Measurements from ENCODE around the gene SCO1.
"Not testable (repeated sequence)": the region's sequence is repeated elsewhere in the genome, so short reads cannot be mapped to it uniquely, and the experiment has no call there.

SCO1 gene

GRCh38 chr17:10735821-10736220 is 38.5 kb upstream of the SCO1 start:
- Histone ChIP-seq H3K36me3 (replicated peaks) (no peaks in the 10 kb centered on the region), H3K4me3 (ENCODE audit: low read depth, low read length) (no peak overlapping the region), H3K27me3 (replicated peaks) (no peaks in the 10 kb centered on the region), H3K27ac (no peak overlapping the region)
- no peak for TF ChIP-seq CTCF (IDR thresholded peaks at IDR 0.05; ENCODE audit: low read depth, low read length, missing control alignments)
- in situ Hi-C loops (cut with HindIII; ENCODE audit: low pct_ligation_motif_present, low sequenced_read_pairs): loop anchor here (25.0 kb wide), 1 partner anchor 1251 kb away; the partner anchor contains the start of gene ZNF18
- no peak for DNase-seq

GRCh38 chr17:10735251-10735650 is 37.9 kb upstream of the SCO1 start:
- in situ Hi-C loops (cut with HindIII; ENCODE audit: low pct_ligation_motif_present, low sequenced_read_pairs): loop anchor here (25.0 kb wide), 1 partner anchor 1252 kb away; the partner anchor contains the start of gene ZNF18
- Histone ChIP-seq H3K27me3 (replicated peaks) (no peaks in the 10 kb centered on the region), H3K36me3 (replicated peaks) (no peaks in the 10 kb centered on the region), H3K27ac (no peak overlapping the region), H3K4me3 (ENCODE audit: low read depth, low read length) (no peak overlapping the region)
- TF ChIP-seq CTCF (IDR thresholded peaks at IDR 0.05; ENCODE audit: low read depth, low read length, missing control alignments): no peak
- DNase-seq: no peak

- TF ChIP-seq CTCF (IDR thresholded peaks at IDR 0.05; ENCODE audit: low read depth, low read length, missing control alignments): no peak
- Histone ChIP-seq H3K27me3 (replicated peaks) (no peaks in the 10 kb centered on the region), H3K36me3 (replicated peaks) (no peaks in the 10 kb centered on the region), H3K4me3 (ENCODE audit: low read depth, low read length) (no peak overlapping the region), H3K27ac (no peak overlapping the region)
- in situ Hi-C loops (cut with HindIII; ENCODE audit: low pct_ligation_motif_present, low sequenced_read_pairs): loop anchor here (25.0 kb wide), 1 partner anchor 1254 kb away; the partner anchor contains the start of gene ZNF18
- DNase-seq: no peak
Observed at GRCh38 chr17:10733666-10734065, 36.3 kb upstream of the SCO1 start.

- not testable (repeated sequence) for H3K27ac ChIP-seq; DNase-seq; H3K36me3 ChIP-seq (replicated peaks); H3K4me3 ChIP-seq (ENCODE audit: low read depth, low read length); H3K27me3 ChIP-seq (replicated peaks)
- in situ Hi-C loops (cut with HindIII; ENCODE audit: low pct_ligation_motif_present, low sequenced_read_pairs): loop anchor here (25.0 kb wide), 1 partner anchor 1255 kb away; the partner anchor contains the start of gene ZNF18
Observed at GRCh38 chr17:10732121-10732520, 34.8 kb upstream of the SCO1 start.

- no peak overlapping the region for H3K27ac ChIP-seq
- no peak for TF ChIP-seq CTCF (IDR thresholded peaks at IDR 0.05; ENCODE audit: low read depth, low read length, missing control alignments)
Observed at GRCh38 chr17:10731408-10731879, 34.1 kb upstream of the SCO1 start.

GRCh38 chr17:10730247-10730646 is 32.9 kb upstream of the SCO1 start:
- not testable (repeated sequence) for DNase-seq; H3K27me3 ChIP-seq (replicated peaks); H3K36me3 ChIP-seq (replicated peaks); H3K27ac ChIP-seq
- peak overlapping the region; percentile 66 for H3K4me3 ChIP-seq (ENCODE audit: low read depth, low read length)
- in situ Hi-C loops (cut with HindIII; ENCODE audit: low pct_ligation_motif_present, low sequenced_read_pairs): loop anchor here (25.0 kb wide), 1 partner anchor 1257 kb away; the partner anchor contains the start of gene ZNF18

More at GRCh38 chr17:10731408-10731879, 34.1 kb upstream of the SCO1 start:
- Histone ChIP-seq H3K4me3 (ENCODE audit: low read depth, low read length) (no peak overlapping the region), H3K27me3 (replicated peaks) (no peaks in the 10 kb centered on the region), H3K36me3 (replicated peaks) (no peaks in the 10 kb centered on the region)
- in situ Hi-C loops (cut with HindIII; ENCODE audit: low pct_ligation_motif_present, low sequenced_read_pairs): loop anchor here (25.0 kb wide), 1 partner anchor 1256 kb away; the partner anchor contains the start of gene ZNF18
- DNase-seq: no peak
